Nephron progenitor cell (in vitro differentiated cells): ENCODE measurements around the gene EIPR1.

Experiments
- DNase-seq: peaks from one replicate; pipeline ENCODE4 v3.0.0; 2021
- H3K27ac Mint-ChIP-seq: 2 replicates; pipeline ENCODE4 v1.8.0; 2021; ENCODE audit warnings: mild to moderate bottlenecking, moderate library complexity, mixed read lengths
- H3K27me3 Mint-ChIP-seq: 2 replicates; pipeline ENCODE4 v1.8.0; 2021; ENCODE audit warnings: mild to moderate bottlenecking, low read depth, mixed read lengths; ENCODE audit not compliant: poor library complexity
- H3K36me3 Mint-ChIP-seq: 2 replicates; pipeline ENCODE4 v1.8.0; 2021; ENCODE audit warnings: low read depth, mixed read lengths
- H3K4me1 Mint-ChIP-seq: 2 replicates; pipeline ENCODE4 v1.8.0; 2021; ENCODE audit warnings: mixed read lengths
- H3K4me3 Mint-ChIP-seq: 2 replicates; pipeline ENCODE4 v1.8.0; 2021; ENCODE audit warnings: mild to moderate bottlenecking, moderate library complexity, mixed read lengths
- H3K9me3 Mint-ChIP-seq: 2 replicates; pipeline ENCODE4 v1.8.0; 2021; ENCODE audit warnings: mild to moderate bottlenecking, moderate library complexity, mixed read lengths
- CTCF ChIP-seq: fragments of 200-600 bp; sonication (generic); IDR thresholded peaks from 2 replicates; pipeline ENCODE4 v1.5.0; 2021; ENCODE audit warnings: antibody characterized with exemption

Gene EIPR1

GRCh38 chr2:3205845-3206244 lies 171.8 kb downstream of the EIPR1 start:
- no peak for DNase-seq
- Mint-ChIP-seq H3K9me3 (peaks cover 9% of the 10 kb centered on the region), H3K4me1 (peaks cover 12% of the 10 kb centered on the region), H3K27me3 (peaks cover 5% of the 10 kb centered on the region), H3K36me3 (peaks cover 32% of the 10 kb centered on the region), H3K27ac (no peak overlapping the region), H3K4me3 (no peak overlapping the region)
- no peak for TF ChIP-seq CTCF

- no peak for DNase-seq
- peaks cover 9% of the 10 kb centered on the region for H3K9me3 Mint-ChIP-seq
- H3K4me3 Mint-ChIP-seq: no peak overlapping the region
- H3K27ac Mint-ChIP-seq: peak overlapping the region; percentile 42
- peaks cover 27% of the 10 kb centered on the region for H3K4me1 Mint-ChIP-seq
- peaks cover 5% of the 10 kb centered on the region for H3K27me3 Mint-ChIP-seq
- peaks cover 32% of the 10 kb centered on the region for H3K36me3 Mint-ChIP-seq
- no peak for TF ChIP-seq CTCF
Measured at GRCh38 chr2:3204031-3204821, 173.4 kb downstream of the EIPR1 start.

- Mint-ChIP-seq H3K4me3 (no peak overlapping the region), H3K9me3 (peaks cover 10% of the 10 kb centered on the region), H3K36me3 (peaks cover 35% of the 10 kb centered on the region), H3K27ac (peak overlapping the region; percentile 92), H3K4me1 (peaks cover 30% of the 10 kb centered on the region), H3K27me3 (peaks cover 5% of the 10 kb centered on the region)
- no peak for TF ChIP-seq CTCF
- no peak for DNase-seq
Measured at GRCh38 chr2:3203497-3204019, 174.1 kb downstream of the EIPR1 start.

GRCh38 chr2:3202926-3203325 lies 174.7 kb downstream of the EIPR1 start:
- no peak overlapping the region for H3K4me3 Mint-ChIP-seq
- H3K4me1 Mint-ChIP-seq: peaks cover 36% of the 10 kb centered on the region
- peaks cover 5% of the 10 kb centered on the region for H3K27me3 Mint-ChIP-seq
- no peak for DNase-seq
- peaks cover 39% of the 10 kb centered on the region for H3K36me3 Mint-ChIP-seq
- peak overlapping the region; percentile 92 for H3K27ac Mint-ChIP-seq
- H3K9me3 Mint-ChIP-seq: peaks cover 16% of the 10 kb centered on the region
- no peak for TF ChIP-seq CTCF

- peak overlapping the region; percentile 60 for H3K27ac Mint-ChIP-seq
- no peak overlapping the region for H3K4me3 Mint-ChIP-seq
- peaks cover 5% of the 10 kb centered on the region for H3K27me3 Mint-ChIP-seq
- peaks cover 33% of the 10 kb centered on the region for H3K36me3 Mint-ChIP-seq
- no peak for DNase-seq
- H3K9me3 Mint-ChIP-seq: peaks cover 16% of the 10 kb centered on the region
- peaks cover 50% of the 10 kb centered on the region for H3K4me1 Mint-ChIP-seq
- no peak for TF ChIP-seq CTCF
Measured at GRCh38 chr2:3201281-3201680, 176.3 kb downstream of the EIPR1 start.

GRCh38 chr2:3200420-3200939 lies 177.1 kb downstream of the EIPR1 start:
- Mint-ChIP-seq H3K4me3 (no peak overlapping the region), H3K9me3 (peaks cover 12% of the 10 kb centered on the region), H3K27ac (peak overlapping the region; percentile 57), H3K36me3 (peaks cover 27% of the 10 kb centered on the region), H3K27me3 (peaks cover 5% of the 10 kb centered on the region), H3K4me1 (peaks cover 50% of the 10 kb centered on the region)
- no peak for DNase-seq
- no peak for TF ChIP-seq CTCF
